ENCODE results near the gene TRNT1.

GRCh38 chr3:3160826-3161225 is 34.1 kb downstream of the TRNT1 start:
- no peak for TF ChIP-seq POLR2A (IDR thresholded peaks at IDR 0.05)
- TF ChIP-seq, protein P1, sequence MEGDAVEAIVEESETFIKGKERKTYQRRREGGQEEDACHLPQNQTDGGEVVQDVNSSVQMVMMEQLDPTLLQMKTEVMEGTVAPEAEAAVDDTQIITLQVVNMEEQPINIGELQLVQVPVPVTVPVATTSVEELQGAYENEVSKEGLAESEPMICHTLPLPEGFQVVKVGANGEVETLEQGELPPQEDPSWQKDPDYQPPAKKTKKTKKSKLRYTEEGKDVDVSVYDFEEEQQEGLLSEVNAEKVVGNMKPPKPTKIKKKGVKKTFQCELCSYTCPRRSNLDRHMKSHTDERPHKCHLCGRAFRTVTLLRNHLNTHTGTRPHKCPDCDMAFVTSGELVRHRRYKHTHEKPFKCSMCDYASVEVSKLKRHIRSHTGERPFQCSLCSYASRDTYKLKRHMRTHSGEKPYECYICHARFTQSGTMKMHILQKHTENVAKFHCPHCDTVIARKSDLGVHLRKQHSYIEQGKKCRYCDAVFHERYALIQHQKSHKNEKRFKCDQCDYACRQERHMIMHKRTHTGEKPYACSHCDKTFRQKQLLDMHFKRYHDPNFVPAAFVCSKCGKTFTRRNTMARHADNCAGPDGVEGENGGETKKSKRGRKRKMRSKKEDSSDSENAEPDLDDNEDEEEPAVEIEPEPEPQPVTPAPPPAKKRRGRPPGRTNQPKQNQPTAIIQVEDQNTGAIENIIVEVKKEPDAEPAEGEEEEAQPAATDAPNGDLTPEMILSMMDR (IDR thresholded peaks at IDR 0.05) = no peak
